G401 (cell line): ENCODE data around the gene NIPSNAP3A. TPM values are rescaled to one million over a fixed set of nuclear protein-coding genes. Genes with fewer than 3 reads are reported as not detected.
"Not testable (repeated sequence)": the region's sequence is repeated elsewhere in the genome, so short reads cannot be mapped to it uniquely, and the experiment has no call there.

ENCODE experiments used
- DNase-seq: peaks from one replicate; pipeline ENCODE4 v3.0.0-alpha.2; 2015; ENCODE audit warnings: low spot score
- in situ Hi-C: cut with HindIII; loops from 2 replicates; pipeline ENCODE4 v1.10.0; 2016; ENCODE audit warnings: low sequenced_read_pairs, mixed read lengths
- total RNA-seq: library from RNA; depleted of rRNA; stranded (reverse); fragments of >200 nt; shearing (Covaris generic); gene quantifications from 2 replicates; pipeline ENCODE4 v1.2.3, GENCODE V29; 2014; rRNA removed

The NIPSNAP3A gene
- total RNA-seq: 29.0 and 40.2 TPM in 2 replicates

- DNase-seq: peak; percentile 85
- in situ Hi-C loops: no loop called here
These were observed at the start of gene NIPSNAP3A for GRCh38 chr9:104747565-104748358. Gene NIPSNAP3A, plus strand, starts transcription at chr9:104747683. Its CDS starts 110 bp downstream, at chr9:104747793.

DNA sequence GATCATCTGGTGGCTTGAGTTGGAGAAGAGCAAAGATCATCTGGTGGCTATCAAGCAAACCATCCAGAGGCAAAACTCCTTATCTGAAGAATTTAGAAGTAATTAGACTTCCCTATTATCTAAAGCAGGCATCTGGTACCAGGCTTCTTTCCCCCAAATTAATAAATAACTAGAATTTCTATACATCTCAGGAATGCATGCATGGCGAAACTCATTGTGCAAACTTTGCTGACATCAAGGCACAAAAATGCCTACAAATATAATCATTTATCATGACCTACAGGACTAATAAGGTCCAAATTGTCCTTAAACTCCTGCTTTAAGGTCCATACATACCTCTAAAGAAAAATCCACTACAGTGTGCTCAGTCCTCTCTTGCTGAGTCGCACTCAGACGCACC, 47.2 kb upstream of the NIPSNAP3A start:
- DNase-seq: no peak
- in situ Hi-C loops: no loop called here

- in situ Hi-C loops, DNase-seq: not testable (repeated sequence)
These were observed 38.7 kb upstream of the NIPSNAP3A start for GRCh38 chr9:104708737-104709136.

DNA sequence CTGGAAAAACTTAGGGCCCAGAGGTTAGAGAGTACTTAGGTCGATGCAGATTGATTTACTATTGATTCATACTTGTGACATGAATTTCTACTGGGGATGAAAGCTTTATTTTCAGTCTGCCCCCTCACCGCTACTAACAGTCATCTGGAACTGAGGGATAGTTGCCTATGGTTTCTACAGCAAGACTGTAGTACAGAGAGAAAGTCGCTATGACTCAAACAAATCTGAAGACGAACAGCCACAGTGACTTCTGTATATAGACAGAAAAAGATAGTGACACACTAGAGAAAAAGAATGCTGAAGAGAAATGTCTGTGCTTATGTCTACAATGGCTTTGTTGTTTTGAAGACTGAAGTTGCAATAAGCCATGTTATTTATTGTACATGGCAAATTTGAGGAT, 35.9 kb upstream of the NIPSNAP3A start:
- in situ Hi-C loops: no loop called here
- no peak for DNase-seq

- no peak for DNase-seq
- in situ Hi-C loops: no loop called here
These were observed 22.5 kb upstream of the NIPSNAP3A start for GRCh38 chr9:104725014-104725413.

DNA sequence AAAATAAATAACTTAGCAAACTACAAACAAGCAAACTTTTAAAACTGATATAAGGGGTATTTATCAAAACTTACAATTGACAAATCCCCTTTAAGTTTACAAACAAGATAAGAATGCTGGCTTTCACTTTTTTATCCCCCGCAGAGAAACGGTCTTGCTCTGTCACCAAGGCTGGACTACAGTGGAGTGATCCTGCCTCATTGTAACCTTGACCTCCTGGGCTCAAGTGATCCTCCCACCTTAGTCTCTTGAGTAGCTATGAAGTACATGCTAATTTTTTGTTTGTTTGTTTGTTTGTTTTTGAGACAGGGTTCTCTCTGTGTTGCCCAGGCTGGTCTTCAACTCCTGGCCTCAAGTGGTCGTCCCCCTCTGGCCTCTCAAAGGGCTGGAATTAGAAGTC, 9.0 kb upstream of the NIPSNAP3A start:
- in situ Hi-C loops: no loop called here
- DNase-seq: no peak

DNA sequence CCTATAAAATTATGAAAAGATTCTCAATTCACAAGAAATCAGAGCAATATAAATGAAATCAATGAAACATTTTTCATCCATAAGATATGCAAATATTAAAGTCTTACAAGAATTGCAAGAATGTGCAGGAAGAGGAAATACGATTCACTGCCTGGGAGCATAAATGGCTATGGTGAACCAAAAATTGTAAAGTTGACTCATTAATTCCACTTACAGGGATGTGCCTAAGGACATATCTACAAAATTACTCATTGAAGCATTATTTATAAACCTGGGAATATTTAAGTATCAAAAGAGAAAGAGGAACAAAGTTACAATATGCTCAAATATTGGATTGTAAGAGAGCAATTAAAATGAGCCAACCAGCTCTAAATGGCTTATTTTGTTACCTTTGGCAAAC, 6.9 kb upstream of the NIPSNAP3A start:
- no peak for DNase-seq
- in situ Hi-C loops: no loop called here

DNA sequence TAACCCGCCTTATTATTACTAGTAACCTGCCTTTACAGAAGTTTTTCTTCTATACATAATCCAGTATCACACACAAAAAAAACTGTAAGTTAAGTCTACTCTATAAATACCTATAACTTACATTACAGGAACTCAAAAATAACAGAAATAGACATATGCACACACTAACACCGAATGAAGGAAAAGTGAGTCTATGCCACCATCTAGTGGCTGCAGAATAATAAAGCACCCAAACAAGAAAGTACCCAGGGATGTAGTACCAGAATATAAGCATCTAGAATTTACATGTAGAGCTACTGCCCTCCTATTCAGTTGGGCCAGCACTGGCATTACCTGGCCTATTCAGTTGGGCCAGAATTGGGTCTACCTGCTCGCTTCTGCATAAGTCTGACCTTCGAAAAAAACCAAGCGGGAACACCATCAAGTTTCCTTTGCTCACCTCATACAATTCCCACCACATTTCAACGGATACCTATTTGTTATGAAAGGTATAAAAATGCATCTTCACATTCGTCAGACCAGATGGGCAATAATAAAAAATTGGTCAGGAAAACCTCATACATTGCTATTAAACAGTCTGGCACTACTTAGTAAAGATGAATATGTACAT, 4.0 kb upstream of the NIPSNAP3A start:
- DNase-seq: peak; percentile 81
- in situ Hi-C loops: no loop called here

DNA sequence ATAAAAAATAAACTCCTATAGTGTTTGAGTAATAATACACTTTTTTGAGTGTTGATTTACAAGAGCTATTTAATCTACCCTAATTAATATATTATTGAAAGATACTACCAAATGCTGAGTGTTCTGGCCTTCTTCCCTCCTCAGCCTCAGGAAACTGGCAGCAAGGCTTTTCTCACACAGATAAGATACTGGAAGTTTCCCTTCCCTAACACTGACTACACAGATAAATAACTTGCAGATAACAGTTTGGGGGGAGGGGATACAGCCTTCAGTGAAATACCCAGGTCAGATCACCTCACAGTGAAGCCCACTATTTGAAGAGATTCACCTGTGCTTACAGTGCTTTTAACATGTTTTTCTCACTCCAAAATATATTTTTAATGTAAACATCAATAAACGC, 1.6 kb upstream of the NIPSNAP3A start:
- in situ Hi-C loops: no loop called here

GRCh38 chr9:104746285-104746684, 1.2 kb upstream of the NIPSNAP3A start:
- DNase-seq: no peak
- in situ Hi-C loops: no loop called here

More for the DNA sequence above, 1.6 kb upstream of the NIPSNAP3A start:
- DNase-seq: no peak

- in situ Hi-C loops: no loop called here
- DNase-seq: no peak
These were observed 685 bp upstream of the NIPSNAP3A start for GRCh38 chr9:104746798-104747197.

DNA sequence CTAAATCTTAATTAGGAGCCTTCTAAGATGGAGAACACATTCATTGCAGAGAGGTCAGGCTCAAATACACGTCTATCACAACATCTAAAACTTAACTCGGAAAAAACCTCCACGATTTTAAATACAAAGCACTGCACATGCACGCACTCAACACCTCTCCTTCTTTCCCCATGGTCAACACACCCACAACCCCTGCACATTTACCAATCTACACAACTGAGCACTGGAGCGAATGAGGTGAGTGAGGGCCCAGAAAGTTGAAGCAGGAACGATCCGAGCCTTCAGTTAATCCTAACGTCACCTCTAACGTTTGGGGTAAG, 278 bp upstream of the NIPSNAP3A start:
- DNase-seq: no peak
- in situ Hi-C loops: no loop called here

- DNase-seq: peak; percentile 39
- in situ Hi-C loops: no loop called here
These were observed 1.0 kb downstream of the NIPSNAP3A start for GRCh38 chr9:104748359-104749031.

DNA sequence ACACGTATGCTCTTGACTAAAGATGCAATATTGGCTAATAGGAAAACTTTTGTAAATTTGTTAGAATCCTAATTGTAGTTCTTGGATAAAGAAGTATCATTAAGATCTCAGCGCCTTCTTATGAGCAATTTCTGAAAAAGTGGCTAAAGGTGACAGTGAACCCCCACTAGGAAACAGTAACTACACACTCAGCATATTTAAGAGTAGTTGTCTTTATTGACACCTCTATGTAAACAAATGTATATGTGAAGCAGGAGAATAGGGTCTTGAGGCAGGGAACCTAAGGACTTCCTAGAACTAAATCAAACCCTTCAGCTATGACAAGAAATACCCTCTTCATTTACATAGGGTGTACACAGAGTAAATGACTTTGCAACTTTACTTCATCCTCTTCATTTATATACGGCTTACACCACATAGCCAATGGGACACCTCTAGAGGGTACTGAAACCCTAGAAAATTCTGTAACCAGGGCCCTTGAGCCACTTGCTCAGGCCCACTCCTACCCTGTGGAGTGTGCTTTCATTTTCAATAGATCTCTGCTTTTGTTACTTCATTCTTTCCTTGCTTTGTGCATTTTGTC, 2.8 kb downstream of the NIPSNAP3A start:
- DNase-seq: no peak
- in situ Hi-C loops: no loop called here

- DNase-seq: no peak
- in situ Hi-C loops: no loop called here
These were observed 11.5 kb downstream of the NIPSNAP3A start for GRCh38 chr9:104758974-104759373.

GRCh38 chr9:104765138-104765537, 17.7 kb downstream of the NIPSNAP3A start:
- in situ Hi-C loops: no loop called here

GRCh38 chr9:104766025-104766424, 18.5 kb downstream of the NIPSNAP3A start:
- in situ Hi-C loops: no loop called here
- DNase-seq: no peak

More at GRCh38 chr9:104765138-104765537, 17.7 kb downstream of the NIPSNAP3A start:
- DNase-seq: peak; percentile 50

DNA sequence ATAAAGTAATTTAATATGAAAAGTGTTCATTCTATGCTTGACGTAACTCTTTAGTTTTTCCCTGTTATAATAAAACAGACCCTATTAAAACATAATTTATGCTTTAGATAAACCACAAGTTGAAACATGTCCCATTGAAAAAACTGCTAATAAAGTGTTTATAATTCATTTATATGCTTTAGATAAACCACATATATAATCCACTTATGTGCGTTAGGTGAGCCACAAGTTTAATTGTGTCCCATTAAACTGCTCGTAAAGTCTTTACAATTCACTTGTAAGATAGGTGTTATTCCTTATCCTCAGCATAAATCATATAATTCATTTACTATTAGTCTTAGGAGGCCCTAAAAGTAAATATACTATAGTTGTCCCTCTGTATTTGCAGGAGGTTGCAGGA, 20.0 kb downstream of the NIPSNAP3A start:
- DNase-seq: no peak
- in situ Hi-C loops: no loop called here

DNA sequence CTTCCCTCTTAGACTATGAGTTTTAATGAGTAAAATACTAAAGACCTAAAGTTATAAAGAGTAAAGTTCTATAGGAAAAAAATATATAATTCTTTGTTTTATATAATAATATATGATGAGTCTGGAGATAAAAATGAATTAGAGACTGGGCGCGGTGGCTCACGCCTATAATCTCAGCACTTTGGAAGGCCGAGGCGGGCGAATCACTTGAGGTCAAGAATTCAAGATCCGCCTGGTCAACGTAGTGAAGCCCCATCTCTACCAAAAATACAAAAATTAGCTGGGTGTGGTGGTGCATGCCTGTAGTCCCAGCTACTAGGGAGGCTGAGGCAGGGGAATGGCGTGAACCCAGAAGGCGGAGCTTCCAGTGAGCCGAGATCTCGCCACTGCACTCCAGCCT, 21.5 kb downstream of the NIPSNAP3A start:
- in situ Hi-C loops, DNase-seq: not testable (repeated sequence)

- in situ Hi-C loops: no loop called here
These were observed 22.2 kb downstream of the NIPSNAP3A start for GRCh38 chr9:104769655-104770054.

More at GRCh38 chr9:104769655-104770054, 22.2 kb downstream of the NIPSNAP3A start:
- no peak for DNase-seq
